Heart left ventricle (tissue), 16 donors: ENCODE data around the gene FGF16. TPM values are rescaled to one million over a fixed set of nuclear protein-coding genes. Genes with fewer than 3 reads are reported as not detected.
A peak's percentile ranks its signal among the peaks of the same experiment; 100 is the strongest.
"Not testable (repeated sequence)": the region's sequence is repeated elsewhere in the genome, so short reads cannot be mapped to it uniquely, and the experiment has no call there.

Experiments used
- ATAC-seq, 4 donors: fragments of 200-7000 bp; cut with Tn5 transposase; one replicate each; pipeline ENCODE4 v1.9.1; 2020 to 2022; ENCODE audit warnings: moderate library complexity in 4 of 4, mild to moderate bottlenecking in 3 of 4, moderate number of reproducible peaks in 1 of 4
- DNase-seq, 5 donors: peaks; one replicate each; pipeline ENCODE4 v3.0.0-alpha.2; 2020
- H3K27ac ChIP-seq, 12 donors: fragments of 200-600 bp; sonication (generic) in 4 of 12; one replicate each; pipeline versions ENCODE4 v1.5.0 to v1.8.0; 2016 to 2022; ENCODE audit warnings: mild to moderate bottlenecking in 2 of 12
- H3K27me3 ChIP-seq, 9 donors: fragments of 200-600 bp; sonication (generic) in 2 of 9; one replicate each; pipeline versions ENCODE4 v1.5.1 to v1.8.0; 2016 to 2022; ENCODE audit warnings: mild to moderate bottlenecking in 3 of 9
- H3K36me3 ChIP-seq, 9 donors: fragments of 200-600 bp; sonication (generic) in 2 of 9; one replicate each; pipeline versions ENCODE4 v1.5.0 to v1.8.0; 2018 to 2022; ENCODE audit warnings: mild to moderate bottlenecking in 2 of 9
- H3K4me1 ChIP-seq, 12 donors: fragments of 200-600 bp; sonication (generic) in 4 of 12; one replicate each; pipeline versions ENCODE4 v1.5.0 to v1.8.0; 2016 to 2022; ENCODE audit warnings: mild to moderate bottlenecking in 3 of 12
- H3K4me3 ChIP-seq, 12 donors: fragments of 200-600 bp; sonication (generic) in 4 of 12; one replicate each; pipeline versions ENCODE4 v1.5.0 to v1.8.0; 2017 to 2022; ENCODE audit warnings: mild to moderate bottlenecking in 9 of 12, moderate library complexity in 4 of 12
- H3K9me3 ChIP-seq, 12 donors: fragments of 200-600 bp; sonication (generic) in 4 of 12; one replicate each; pipeline versions ENCODE4 v1.5.0 to v1.8.0; 2016 to 2022; ENCODE audit warnings: mild to moderate bottlenecking in 1 of 12
- POLR2A ChIP-seq, 2 donors: fragments of 450-650 bp; IDR thresholded peaks; one replicate each; pipeline ENCODE4 v1.6.1; 2017; ENCODE audit warnings: antibody characterized with exemption in 2 of 2, mild to moderate bottlenecking in 2 of 2, moderate library complexity in 2 of 2
- WGBS, 4 donors: extraction: QIAGEN DNeasy Blood & Tissue Kit in 2 of 4; methylation state at CpG; one replicate each; pipeline versions ENCODE4 v1.1.5 to v1.1.7; 2013 to 2018; 5-methylcytosine and 5-hydroxymethylcytosine counted together
- intact Hi-C, 10 donors: fragments of 100-400 bp; cut with DNase I; formaldehyde crosslinking; loops; one replicate each; pipeline versions ENCODE4 v1.11.1 to v1.14.2; 2022
- polyA plus RNA-seq, 2 donors: library from polyadenylated mRNA; stranded (reverse); fragments of 200-250 nt; gene quantifications; one replicate each; pipeline ENCODE4 v1.2.3, GENCODE V29; 2013
- total RNA-seq, 9 donors: library from RNA; depleted of rRNA in 2 of 9; stranded (reverse); fragments of >200 nt in 2 of 9; fragmentation: NEBNext Ultra II Directional in 3 of 9; extraction: Animal tissue kit (Norgen Biotek cat#: 25700) in 3 of 9; gene quantifications; one replicate each; pipeline versions ENCODE4 v1.1.0 to v1.2.4, GENCODE V29; 2016 to 2023
- TF ChIP-seq, protein P1 (sequence below), 12 donors: fragments of 200-600 bp; sonication (generic) in 4 of 12; IDR thresholded peaks; one replicate each; pipeline versions ENCODE4 v1.5.0 to v1.8.0; 2018 to 2022; ENCODE audit warnings: antibody characterized with exemption in 12 of 12, mild to moderate bottlenecking in 5 of 12
- donor health status: ischemic (EF 13 %, LVEDD 7.1; RV severe dilation, severe dysfunction).
- donor health status: healthy with polysubstance abuse.
- donor health status: DM: no; HTN: yes; CAD: no.
- donor health status: DM: no; HTN: no; CAD: no.
- donor health status: ischemic (EF 25% LVEDD 6.9; RV normal size, moderate dysfunction).
- donor health status: ischemic (EF 25% LVEDD 5.7; RV mildly dilated, moderate dysfunction).
- donor health status: healthy.
- donor health status: DM: yes; HTN: yes; CAD: no.
- donor health status: ischemic (EF 35%, LVEDD 5.7; RV mildly dilated, moderate dysfunction).
- donor health status: nonischemic (EF 11% LVEDD 7.7; RV severe dilation, severe dysfunction).
- donor health status: DM: yes; HTN: yes; CAD: no.
- donor health status: PGD.
- donor health status: ischemic (EF 29% LVEDD 5.4; RV normal size, mild dysfunction).
- donor health status: nonischemic (EF 23%, LVEDD 6.1; RV moderate dilation, normal function).

The FGF16 gene
- total and polyA plus RNA-seq, 11 donors, result 0.06 to 0.54 (median 0.22) TPM; not detected in 5

DNA sequence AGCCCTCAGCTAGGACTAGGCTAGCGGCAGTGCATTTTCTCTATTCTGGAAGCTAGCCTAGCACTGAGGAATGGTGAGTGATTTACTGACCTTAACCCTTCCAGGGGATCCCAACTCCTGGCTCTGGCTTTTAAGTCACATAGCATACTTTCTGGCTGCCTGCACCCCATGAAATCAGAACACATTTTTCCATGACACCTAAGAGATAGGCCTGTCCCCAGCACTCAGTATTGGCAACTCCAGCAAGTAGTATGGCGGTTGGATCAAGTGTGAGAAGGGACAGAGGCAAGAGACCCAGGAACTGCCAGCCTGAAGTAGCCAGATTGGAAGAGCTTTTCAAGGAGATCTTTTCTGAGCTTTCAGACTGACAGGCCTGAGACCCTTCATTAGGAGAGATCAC lies 8.2 kb downstream of the FGF16 start:
- H3K9me3 ChIP-seq, result no peaks in the 10 kb centered on the region
- H3K27me3 ChIP-seq, result no peaks in the 10 kb centered on the region
- DNase-seq, result no peak
- peak overlapping the region in 5 of 12 donors; percentile 37 to 57 (median 39) for H3K27ac ChIP-seq
- WGBS, 4 donors, result 42 to 68% (median 55%) methylated on average over 2 of the region's 2 CpGs
- TF ChIP-seq POLR2A (IDR thresholded peaks at IDR 0.05), result no peak
- TF ChIP-seq, protein P1, sequence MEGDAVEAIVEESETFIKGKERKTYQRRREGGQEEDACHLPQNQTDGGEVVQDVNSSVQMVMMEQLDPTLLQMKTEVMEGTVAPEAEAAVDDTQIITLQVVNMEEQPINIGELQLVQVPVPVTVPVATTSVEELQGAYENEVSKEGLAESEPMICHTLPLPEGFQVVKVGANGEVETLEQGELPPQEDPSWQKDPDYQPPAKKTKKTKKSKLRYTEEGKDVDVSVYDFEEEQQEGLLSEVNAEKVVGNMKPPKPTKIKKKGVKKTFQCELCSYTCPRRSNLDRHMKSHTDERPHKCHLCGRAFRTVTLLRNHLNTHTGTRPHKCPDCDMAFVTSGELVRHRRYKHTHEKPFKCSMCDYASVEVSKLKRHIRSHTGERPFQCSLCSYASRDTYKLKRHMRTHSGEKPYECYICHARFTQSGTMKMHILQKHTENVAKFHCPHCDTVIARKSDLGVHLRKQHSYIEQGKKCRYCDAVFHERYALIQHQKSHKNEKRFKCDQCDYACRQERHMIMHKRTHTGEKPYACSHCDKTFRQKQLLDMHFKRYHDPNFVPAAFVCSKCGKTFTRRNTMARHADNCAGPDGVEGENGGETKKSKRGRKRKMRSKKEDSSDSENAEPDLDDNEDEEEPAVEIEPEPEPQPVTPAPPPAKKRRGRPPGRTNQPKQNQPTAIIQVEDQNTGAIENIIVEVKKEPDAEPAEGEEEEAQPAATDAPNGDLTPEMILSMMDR (IDR thresholded peaks at IDR 0.05), result no peak
- no peaks in the 10 kb centered on the region for H3K36me3 ChIP-seq
- peaks cover 0 to 4% (median 0%) of the 10 kb centered on the region in 12 donors for H3K4me1 ChIP-seq
- peak; percentile 47 to 84 (median 73) for ATAC-seq
- intact Hi-C loops, result no loop called here
- H3K4me3 ChIP-seq, result no peak overlapping the region

DNA sequence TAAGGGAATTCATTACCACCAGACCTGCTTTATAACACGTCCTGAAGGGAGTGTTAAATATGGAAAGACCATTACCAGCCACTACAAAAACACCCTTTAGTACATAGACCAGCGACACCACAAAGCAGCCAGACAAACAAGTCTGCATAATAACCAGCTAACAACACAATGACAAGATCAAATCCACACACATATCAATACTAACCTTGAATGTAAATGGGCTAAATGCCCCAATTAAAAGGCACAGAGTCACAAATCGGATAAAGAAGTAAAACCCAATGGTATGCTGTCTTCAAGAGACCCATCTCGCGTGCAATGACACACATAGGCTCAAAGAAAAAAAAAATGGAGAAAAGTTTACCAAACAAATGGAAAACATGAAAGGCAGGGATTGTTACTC lies 36.9 kb downstream of the FGF16 start:
- peaks cover 0 to 13% (median 0%) of the 10 kb centered on the region in 12 donors for H3K9me3 ChIP-seq
- H3K36me3 ChIP-seq, result no peaks in the 10 kb centered on the region
- H3K4me1 ChIP-seq, result no peaks in the 10 kb centered on the region
- H3K27me3 ChIP-seq, result no peaks in the 10 kb centered on the region
- H3K4me3 ChIP-seq, result no peak overlapping the region
- intact Hi-C loops, result no loop called here
- ATAC-seq (no peak), DNase-seq (no peak)
- TF ChIP-seq, protein P1 (IDR thresholded peaks at IDR 0.05), result no peak
- no peak for TF ChIP-seq POLR2A (IDR thresholded peaks at IDR 0.05)
- H3K27ac ChIP-seq, result no peak overlapping the region
- WGBS, 4 donors, result 69 to 84% (median 76%) methylated on average over 5 of the region's 5 CpGs

DNA sequence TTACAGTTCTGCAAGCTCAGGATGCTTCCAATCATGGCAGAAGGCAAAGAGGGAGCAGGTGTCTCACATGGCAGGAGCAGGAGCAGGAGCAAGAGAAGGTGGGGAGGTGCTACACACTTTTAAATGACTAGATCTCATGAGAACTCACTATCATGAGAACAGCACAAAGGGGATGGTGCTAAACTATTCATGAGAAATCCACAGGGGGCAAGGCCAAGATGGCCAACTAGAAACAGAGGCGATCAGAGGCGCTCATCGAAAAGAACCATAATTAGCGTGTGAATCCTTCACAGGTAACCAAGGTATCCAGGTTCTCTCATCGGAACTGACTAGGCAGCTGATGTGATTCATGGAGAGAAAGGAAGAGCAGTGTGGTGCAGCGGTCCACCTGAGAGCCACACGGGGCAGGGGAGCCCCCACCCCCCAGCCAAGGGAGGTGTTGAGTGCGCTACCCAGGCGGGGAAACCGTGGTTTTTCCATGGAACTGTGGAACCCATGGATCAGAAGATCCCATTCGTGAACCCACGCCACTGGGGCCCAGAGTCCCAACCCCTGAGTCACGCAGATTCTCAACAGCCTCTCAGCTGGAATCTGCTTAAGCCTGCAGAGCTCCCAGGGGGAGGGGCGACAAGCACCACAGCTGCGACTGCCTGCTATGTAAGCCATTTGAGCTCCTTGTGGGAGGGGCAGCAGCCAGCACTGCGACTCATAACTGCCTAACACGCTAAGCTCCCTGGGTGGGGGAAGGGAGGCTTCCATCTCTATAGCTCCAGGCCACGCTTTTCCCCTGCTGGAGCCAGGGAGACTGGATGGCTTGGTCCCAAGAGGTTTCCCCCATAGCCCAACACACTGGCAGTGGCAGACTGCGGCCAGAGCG lies 46.7 kb downstream of the FGF16 start:
- no peak for ATAC-seq

DNA sequence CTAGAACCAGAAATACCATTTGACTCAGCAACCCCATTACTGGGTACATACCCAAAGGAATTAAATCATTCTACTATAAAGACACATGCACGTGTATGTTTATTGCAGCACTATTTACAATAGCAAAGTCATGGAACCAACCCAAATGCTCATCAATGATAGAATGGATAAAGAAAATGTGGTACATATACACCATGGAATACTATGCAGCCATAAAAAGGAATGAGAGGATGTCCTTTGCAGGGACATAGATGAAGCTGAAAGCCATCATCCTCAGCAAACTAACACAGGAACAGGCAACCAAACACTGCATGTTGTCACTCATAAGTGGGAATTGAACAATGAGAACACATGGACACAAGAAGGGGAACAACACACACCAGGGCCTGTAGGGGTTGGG lies 53.0 kb downstream of the FGF16 start:
- DNase-seq, ATAC-seq, H3K36me3 ChIP-seq, H3K27me3 ChIP-seq, H3K4me3 ChIP-seq, H3K9me3 ChIP-seq, H3K4me1 ChIP-seq, intact Hi-C loops, H3K27ac ChIP-seq: not testable (repeated sequence)
- WGBS, 4 donors, result 87 to 94% (median 91%) methylated on average over 1 of the region's 1 CpG

More for the DNA sequence above, 46.7 kb downstream of the FGF16 start:
- TF ChIP-seq, protein P1 (IDR thresholded peaks at IDR 0.05), result no peak
- TF ChIP-seq POLR2A (IDR thresholded peaks at IDR 0.05), result no peak
- H3K4me1 ChIP-seq, result no peaks in the 10 kb centered on the region
- H3K27me3 ChIP-seq, result peaks cover 0 to 14% (median 0%) of the 10 kb centered on the region in 9 donors
- intact Hi-C loops, result no loop called here
- H3K36me3 ChIP-seq, result no peaks in the 10 kb centered on the region
- H3K4me3 ChIP-seq, result no peak overlapping the region
- no peak overlapping the region for H3K27ac ChIP-seq
- 64 to 73% (median 69%) methylated on average over 14 to 20 of the region's 20 CpGs for WGBS, 4 donors
- H3K9me3 ChIP-seq, result no peaks in the 10 kb centered on the region
- DNase-seq, result peak in 1 of 5 donors; percentile 19
